HG02798 (cell line): ENCODE measurements around the gene PLCXD1.
"Not testable (repeated sequence)": the region's sequence is repeated elsewhere in the genome, so short reads cannot be mapped to it uniquely, and the experiment has no call there.

Experiments
- ATAC-seq: cut with Tn5 transposase; IDR thresholded peaks from one replicate; pipeline ENCODE4 v1.9.1; 2021; ENCODE audit warnings: mild to moderate bottlenecking; ENCODE audit not compliant: unreplicated experiment, poor library complexity

PLCXD1 gene

GRCh38 chrX:347351-348117, 66.4 kb downstream of the PLCXD1 start:
- no peak for ATAC-seq

GRCh38 chrX:348461-349117, 67.4 kb downstream of the PLCXD1 start:
- no peak for ATAC-seq

- ATAC-seq: no peak
Measured at GRCh38 chrX:349196-349595, 68.0 kb downstream of the PLCXD1 start.

- no peak for ATAC-seq
Measured at GRCh38 chrX:349702-350101, 68.5 kb downstream of the PLCXD1 start.

GRCh38 chrX:350148-350533, 69.0 kb downstream of the PLCXD1 start:
- no peak for ATAC-seq

GRCh38 chrX:350534-351323, 69.5 kb downstream of the PLCXD1 start:
- no peak for ATAC-seq

- not testable (repeated sequence) for ATAC-seq
Measured at GRCh38 chrX:351324-351641, 70.1 kb downstream of the PLCXD1 start.

- no peak for ATAC-seq
Measured at GRCh38 chrX:351736-352135, 70.6 kb downstream of the PLCXD1 start.

- no peak for ATAC-seq
Measured at GRCh38 chrX:352181-352580, 71.0 kb downstream of the PLCXD1 start.

- ATAC-seq: no peak
Measured at GRCh38 chrX:352582-353314, 71.6 kb downstream of the PLCXD1 start.
